CD4-positive, alpha-beta T cell treated with Interleukin-10 for 1 hour (primary cell): ENCODE measurements around the gene SLC27A6.
"Not testable (repeated sequence)": the region's sequence is repeated elsewhere in the genome, so short reads cannot be mapped to it uniquely, and the experiment has no call there.

Experiments
- DNase-seq: peaks from one replicate; pipeline ENCODE4 v3.0.0-alpha.2; 2020

Gene SLC27A6

GRCh38 chr5:128965011-128965637 lies at the start of gene SLC27A6:
Gene SLC27A6, plus strand, starts transcription at chr5:128965488. Its CDS starts 650 bp downstream, at chr5:128966138.
- no peak for DNase-seq

- no peak for DNase-seq
These were observed 45.7 kb upstream of the SLC27A6 start for GRCh38 chr5:128919542-128919941.

GRCh38 chr5:128920345-128921215 lies 44.7 kb upstream of the SLC27A6 start:
- DNase-seq: no peak

- DNase-seq: no peak
These were observed 41.0 kb upstream of the SLC27A6 start for GRCh38 chr5:128924299-128924698.

GRCh38 chr5:128925973-128926372 lies 39.3 kb upstream of the SLC27A6 start:
- DNase-seq: no peak

- DNase-seq: no peak
These were observed 37.6 kb upstream of the SLC27A6 start for GRCh38 chr5:128927644-128928043.

GRCh38 chr5:128932232-128932631 lies 33.1 kb upstream of the SLC27A6 start:
- DNase-seq: not testable (repeated sequence)

- DNase-seq: not testable (repeated sequence)
These were observed 22.2 kb upstream of the SLC27A6 start for GRCh38 chr5:128943100-128943499.

GRCh38 chr5:128949847-128950546 lies 15.3 kb upstream of the SLC27A6 start:
- no peak for DNase-seq

GRCh38 chr5:128951301-128951700 lies 14.0 kb upstream of the SLC27A6 start:
- DNase-seq: not testable (repeated sequence)

- no peak for DNase-seq
These were observed 9.1 kb upstream of the SLC27A6 start for GRCh38 chr5:128956164-128956563.

GRCh38 chr5:128962211-128962610 lies 3.1 kb upstream of the SLC27A6 start:
- no peak for DNase-seq

GRCh38 chr5:128965638-128966302 lies 482 bp downstream of the SLC27A6 start:
- no peak for DNase-seq

GRCh38 chr5:128966375-128966774 lies 1.1 kb downstream of the SLC27A6 start:
- no peak for DNase-seq

- DNase-seq: no peak
These were observed 1.6 kb downstream of the SLC27A6 start for GRCh38 chr5:128966846-128967245.

- DNase-seq: no peak
These were observed 8.0 kb downstream of the SLC27A6 start for GRCh38 chr5:128973244-128973643.

GRCh38 chr5:128974567-128974966 lies 9.3 kb downstream of the SLC27A6 start:
- no peak for DNase-seq

- no peak for DNase-seq
These were observed 14.5 kb downstream of the SLC27A6 start for GRCh38 chr5:128979761-128980160.

GRCh38 chr5:128980917-128981316 lies 15.6 kb downstream of the SLC27A6 start:
- no peak for DNase-seq

- DNase-seq: no peak
These were observed 19.2 kb downstream of the SLC27A6 start for GRCh38 chr5:128984480-128984879.

GRCh38 chr5:128988476-128988875 lies 23.2 kb downstream of the SLC27A6 start:
- DNase-seq: no peak

- DNase-seq: no peak
These were observed 36.7 kb downstream of the SLC27A6 start for GRCh38 chr5:129001841-129002526.

- DNase-seq: no peak
These were observed 37.2 kb downstream of the SLC27A6 start for GRCh38 chr5:129002527-129002842.
